ENCODE data around the gene CDH4. TPM values are rescaled to one million over a fixed set of nuclear protein-coding genes. Genes with fewer than 3 reads are reported as not detected.

The CDH4 gene
- total RNA-seq, 1 experiment from 2014 or later = not detected

GRCh38 chr20:61905781-61906523 is 653.9 kb downstream of the CDH4 start:
- Histone ChIP-seq H3K27me3 (replicated peaks; ENCODE audit: control insufficient read depth, insufficient read depth, low read length) (peaks cover 6% of the 10 kb centered on the region), H3K9me3 (peaks cover 7% of the 10 kb centered on the region), H3K4me1 (no peaks in the 10 kb centered on the region; the same call in 1 of the 2 replicates), H3K4me3 (ENCODE audit: low read depth, low read length) (no peak overlapping the region), H3K36me3 (ENCODE audit: control insufficient read depth, insufficient read depth, low read length) (no peaks in the 10 kb centered on the region)
- TF ChIP-seq CTCF (IDR thresholded peaks at IDR 0.05; ENCODE audit: insufficient read depth in 1 of 2, low read depth in 1 of 2, low read length in 1 of 2, severe bottlenecking in 1 of 2, unreplicated experiment in 1 of 2) = no peak
- Mint-ChIP-seq H3K27me3 (ENCODE audit: insufficient read depth, unreplicated experiment) (peaks cover 30% of the 10 kb centered on the region), H3K4me1 (ENCODE audit: low read depth, unreplicated experiment) (peaks cover 9% of the 10 kb centered on the region), H3K4me3 (ENCODE audit: unreplicated experiment) (no peak overlapping the region), H3K9me3 (ENCODE audit: unreplicated experiment) (peaks cover 5% of the 10 kb centered on the region), H3K36me3 (ENCODE audit: insufficient read depth, unreplicated experiment) (no peaks in the 10 kb centered on the region), H3K27ac (ENCODE audit: unreplicated experiment) (no peak overlapping the region)
- ChIA-PET POLR2A (no interaction called here), CTCF (no interaction called here)
- intact Hi-C loops (cut with micrococcal nuclease; ENCODE audit: unreplicated experiment) = no loop called here
- no peak for DNase-seq
- no TSS peak for BruUV-seq (replicated peaks)

- Histone ChIP-seq H3K4me1 (no peaks in the 10 kb centered on the region; the same call in 1 of the 2 replicates), H3K36me3 (ENCODE audit: control insufficient read depth, insufficient read depth, low read length) (no peaks in the 10 kb centered on the region), H3K27me3 (replicated peaks; ENCODE audit: control insufficient read depth, insufficient read depth, low read length) (peaks cover 2% of the 10 kb centered on the region; the same call in 1 of the 2 replicates), H3K9me3 (peaks cover 16% of the 10 kb centered on the region), H3K4me3 (ENCODE audit: low read depth, low read length) (no peak overlapping the region)
- Mint-ChIP-seq H3K27me3 (ENCODE audit: insufficient read depth, unreplicated experiment) (peaks cover 24% of the 10 kb centered on the region), H3K27ac (ENCODE audit: unreplicated experiment) (no peak overlapping the region), H3K36me3 (ENCODE audit: insufficient read depth, unreplicated experiment) (no peaks in the 10 kb centered on the region), H3K9me3 (ENCODE audit: unreplicated experiment) (peaks cover 13% of the 10 kb centered on the region), H3K4me1 (ENCODE audit: low read depth, unreplicated experiment) (peaks cover 3% of the 10 kb centered on the region), H3K4me3 (ENCODE audit: unreplicated experiment) (no peak overlapping the region)
- no peak for DNase-seq
- POLR2A ChIA-PET = no interaction called here
- intact Hi-C loops (cut with micrococcal nuclease; ENCODE audit: unreplicated experiment) = no loop called here
- no peak for TF ChIP-seq CTCF (IDR thresholded peaks at IDR 0.05; ENCODE audit: insufficient read depth in 1 of 2, low read depth in 1 of 2, low read length in 1 of 2, severe bottlenecking in 1 of 2, unreplicated experiment in 1 of 2)
- CTCF ChIA-PET = interaction anchor here (0.6 to 1.6 kb wide), 4 partner anchors 9 to 1697 kb away, joined by 3 to 6 read pairs (median 4); no protein-coding TSS in a partner anchor
- BruUV-seq (replicated peaks) = no TSS peak
These were observed 655.2 kb downstream of the CDH4 start for GRCh38 chr20:61907081-61907891.
